SK-N-DZ (cell line): ENCODE data around the gene PHTF2.
"Not testable (repeated sequence)": the region's sequence is repeated elsewhere in the genome, so short reads cannot be mapped to it uniquely, and the experiment has no call there.

Source experiments
- DNase-seq: peaks from one replicate; pipeline ENCODE4 v3.0.0-alpha.2; 2015; ENCODE audit warnings: low spot score

The PHTF2 gene

GRCh38 chr7:77827999-77828398 is 29.4 kb downstream of the PHTF2 start:
- no peak for DNase-seq

- DNase-seq: peak; percentile 5
These were observed 32.2 kb downstream of the PHTF2 start for GRCh38 chr7:77830649-77831355.

GRCh38 chr7:77831481-77831880 is 32.9 kb downstream of the PHTF2 start:
- DNase-seq: no peak

GRCh38 chr7:77831953-77832352 is 33.4 kb downstream of the PHTF2 start:
- DNase-seq: no peak

- no peak for DNase-seq
These were observed 34.6 kb downstream of the PHTF2 start for GRCh38 chr7:77833136-77833535.

- not testable (repeated sequence) for DNase-seq
These were observed 37.9 kb downstream of the PHTF2 start for GRCh38 chr7:77836425-77836824.

- no peak for DNase-seq
These were observed 38.7 kb downstream of the PHTF2 start for GRCh38 chr7:77837275-77837674.

GRCh38 chr7:77837966-77838365 is 39.4 kb downstream of the PHTF2 start:
- no peak for DNase-seq

- no peak for DNase-seq
These were observed 40.4 kb downstream of the PHTF2 start for GRCh38 chr7:77838929-77839491.

GRCh38 chr7:77839919-77840318 is 41.3 kb downstream of the PHTF2 start:
- no peak for DNase-seq

GRCh38 chr7:77843194-77843593 is 44.6 kb downstream of the PHTF2 start:
- no peak for DNase-seq

GRCh38 chr7:77846317-77847092 is 47.9 kb downstream of the PHTF2 start:
- no peak for DNase-seq

GRCh38 chr7:77855371-77856083 is 57.0 kb downstream of the PHTF2 start:
- DNase-seq: no peak

- no peak for DNase-seq
These were observed 59.7 kb downstream of the PHTF2 start for GRCh38 chr7:77858278-77858677.

GRCh38 chr7:77859343-77859742 is 60.8 kb downstream of the PHTF2 start:
- DNase-seq: no peak

- no peak for DNase-seq
These were observed 64.1 kb downstream of the PHTF2 start for GRCh38 chr7:77862691-77863090.

- no peak for DNase-seq
These were observed 65.3 kb downstream of the PHTF2 start for GRCh38 chr7:77863860-77864259.

GRCh38 chr7:77866370-77866769 is 67.8 kb downstream of the PHTF2 start:
- no peak for DNase-seq

- no peak for DNase-seq
These were observed 68.4 kb downstream of the PHTF2 start for GRCh38 chr7:77866786-77867536.

GRCh38 chr7:77867537-77867865 is 68.9 kb downstream of the PHTF2 start:
- DNase-seq: no peak

GRCh38 chr7:77872256-77872655 is 73.7 kb downstream of the PHTF2 start:
- not testable (repeated sequence) for DNase-seq
